HG03439 (cell line): ENCODE data around the gene PLEKHG3.
"Not testable (repeated sequence)": the region's sequence is repeated elsewhere in the genome, so short reads cannot be mapped to it uniquely, and the experiment has no call there.

Experiments
- ATAC-seq: cut with Tn5 transposase; IDR thresholded peaks from one replicate; pipeline ENCODE4 v1.9.1; 2021; ENCODE audit warnings: mild to moderate bottlenecking, moderate library complexity; ENCODE audit not compliant: unreplicated experiment

Gene PLEKHG3

DNA sequence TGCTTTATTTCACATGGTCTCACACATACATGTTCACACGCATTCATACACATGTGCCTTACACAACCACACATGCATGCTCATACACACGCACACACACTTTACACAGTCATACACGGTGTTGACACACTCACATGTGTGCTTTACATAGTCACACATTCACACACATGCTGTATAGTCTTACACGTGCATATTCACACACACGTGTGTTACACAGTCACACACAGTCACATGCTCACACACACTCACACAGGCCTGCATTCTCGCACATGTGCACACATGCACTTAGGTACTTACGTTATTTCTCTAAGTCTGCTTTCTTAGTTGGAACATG, 18.0 kb upstream of the PLEKHG3 start:
- no peak for ATAC-seq

DNA sequence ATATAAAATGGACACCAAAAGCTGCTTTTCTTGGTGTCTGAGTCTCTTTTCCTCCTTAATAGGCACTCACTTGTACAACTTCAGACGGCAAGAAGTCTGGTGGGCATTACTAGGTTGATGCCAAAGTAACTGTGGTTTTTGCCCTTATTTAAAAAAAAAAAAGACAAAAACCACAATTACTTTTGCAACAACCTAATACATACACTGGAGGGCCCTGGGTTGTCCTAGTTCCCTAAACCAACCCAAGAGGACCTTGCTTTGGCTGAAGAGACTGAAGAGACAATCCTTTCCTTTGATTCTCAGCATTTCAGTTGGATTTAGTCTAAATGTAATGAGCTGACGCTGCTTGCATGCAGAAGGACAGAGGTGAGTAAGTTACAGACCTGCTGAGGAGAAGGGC, 16.2 kb upstream of the PLEKHG3 start:
- ATAC-seq = no peak

DNA sequence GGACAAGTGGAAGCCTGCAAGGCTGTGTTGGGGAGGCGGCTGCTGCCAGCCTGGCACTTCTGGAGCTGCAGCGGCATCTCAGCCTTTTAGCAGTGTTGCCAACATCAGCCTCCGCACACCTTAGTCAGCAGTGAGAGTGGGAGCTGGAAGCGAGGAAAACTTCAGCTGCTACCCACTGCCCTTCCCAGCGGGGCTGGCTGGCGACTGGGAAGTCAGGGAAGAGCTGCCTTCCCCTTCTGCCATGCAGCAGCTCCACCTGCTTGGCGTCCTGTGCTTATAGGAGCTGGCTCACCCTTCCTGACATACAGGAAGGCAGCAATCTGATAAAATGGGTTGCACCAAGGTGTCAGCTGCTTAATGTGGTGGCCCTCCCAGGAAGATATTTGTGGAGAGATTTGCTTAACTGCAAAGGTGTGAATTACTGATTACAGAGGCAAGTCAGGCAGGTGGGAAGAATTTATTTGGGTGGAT, 15.4 kb upstream of the PLEKHG3 start:
- no peak for ATAC-seq

DNA sequence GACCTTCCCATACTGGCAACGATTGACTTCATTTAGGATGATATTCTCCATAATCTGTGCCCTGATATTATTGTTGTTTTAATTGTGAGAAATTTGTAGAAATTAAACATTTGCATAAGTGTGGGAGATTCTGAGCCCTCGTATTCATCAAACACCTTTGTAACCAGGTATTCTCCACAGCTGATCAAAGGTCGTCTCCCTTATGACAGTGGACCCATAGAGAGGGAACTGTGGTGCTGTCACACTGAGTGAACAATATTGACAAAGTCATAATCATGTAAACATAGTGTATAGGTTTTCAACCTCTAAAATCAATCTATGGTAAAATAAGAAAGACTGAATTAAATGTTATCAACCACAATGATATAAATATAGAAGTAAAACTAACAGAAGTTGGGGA, 14.9 kb upstream of the PLEKHG3 start:
- ATAC-seq = no peak

DNA sequence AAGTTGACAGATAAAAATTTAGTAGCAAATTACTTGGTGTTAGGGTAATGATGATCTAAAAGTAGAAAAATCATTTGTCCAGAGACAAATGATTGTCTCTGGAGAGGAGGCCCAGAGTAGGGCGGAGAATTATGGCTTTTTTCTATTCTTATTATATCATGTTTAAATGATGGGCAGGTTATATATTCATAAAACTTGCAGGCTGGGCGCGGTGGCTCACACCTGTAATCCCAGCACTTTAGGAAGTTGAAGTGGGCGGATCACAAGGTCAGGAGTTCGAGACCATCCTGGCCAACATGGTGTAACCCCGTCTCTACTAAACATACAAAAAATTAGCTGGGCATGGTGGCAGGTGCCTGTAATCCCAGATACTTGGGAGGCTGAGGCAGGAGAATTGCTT, 13.6 kb upstream of the PLEKHG3 start:
- ATAC-seq = not testable (repeated sequence)

DNA sequence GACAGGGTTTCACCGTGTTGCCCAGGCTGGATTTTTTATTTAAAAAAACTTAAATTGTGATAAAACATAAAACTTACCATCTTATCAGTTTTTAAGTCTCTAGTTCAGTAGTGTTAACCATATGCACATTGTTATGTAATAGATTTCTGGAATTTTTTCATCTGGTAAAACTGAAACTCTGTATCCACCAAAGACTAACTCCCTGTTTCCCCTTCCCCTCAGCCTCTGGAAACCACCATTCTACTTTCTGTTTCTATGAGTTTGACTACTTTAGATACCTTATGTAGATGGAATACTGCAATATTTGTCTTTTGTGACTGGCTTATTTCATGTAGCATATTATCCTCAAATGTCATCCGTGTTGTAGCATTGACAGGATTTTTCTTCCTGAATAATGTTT, 12.8 kb upstream of the PLEKHG3 start:
- ATAC-seq = no peak

DNA sequence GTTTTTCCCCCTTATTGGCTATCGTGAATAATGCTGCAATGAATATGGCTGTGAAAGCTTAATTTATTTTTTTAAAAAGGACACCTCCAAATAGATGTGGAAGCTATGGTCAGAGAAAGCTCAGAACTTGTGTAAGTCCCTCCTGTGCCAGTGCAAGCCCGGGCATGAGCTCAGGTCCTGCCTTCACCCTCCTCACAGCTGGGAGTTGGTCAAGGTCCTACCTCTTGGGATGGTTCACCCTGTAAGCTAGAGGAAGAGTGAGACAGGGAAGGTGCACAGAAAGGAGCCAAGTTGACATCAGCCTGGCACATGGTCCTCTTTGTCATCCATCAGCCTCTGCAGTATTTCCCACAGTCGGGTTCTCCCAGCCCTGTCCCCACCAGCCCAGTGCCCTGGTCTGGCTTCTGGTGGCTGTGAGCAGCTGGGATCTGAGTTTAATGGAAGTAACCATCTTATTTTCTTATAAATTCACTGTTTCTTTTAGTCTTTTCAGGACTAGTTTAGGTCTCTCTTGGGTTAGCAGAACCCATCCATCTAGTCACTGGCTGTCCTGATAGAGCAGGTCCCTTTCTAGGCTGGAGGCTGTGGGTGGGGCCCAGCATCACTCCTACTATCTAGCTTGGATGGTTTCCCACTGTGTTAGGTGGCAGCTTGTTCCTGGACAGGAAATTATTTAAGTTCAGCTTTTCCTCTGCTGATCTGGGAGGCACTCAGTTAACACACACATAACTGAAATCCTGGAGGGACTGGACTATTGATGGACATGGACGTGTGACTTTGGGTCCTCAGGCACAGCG, 11.8 kb upstream of the PLEKHG3 start:
- no peak for ATAC-seq

DNA sequence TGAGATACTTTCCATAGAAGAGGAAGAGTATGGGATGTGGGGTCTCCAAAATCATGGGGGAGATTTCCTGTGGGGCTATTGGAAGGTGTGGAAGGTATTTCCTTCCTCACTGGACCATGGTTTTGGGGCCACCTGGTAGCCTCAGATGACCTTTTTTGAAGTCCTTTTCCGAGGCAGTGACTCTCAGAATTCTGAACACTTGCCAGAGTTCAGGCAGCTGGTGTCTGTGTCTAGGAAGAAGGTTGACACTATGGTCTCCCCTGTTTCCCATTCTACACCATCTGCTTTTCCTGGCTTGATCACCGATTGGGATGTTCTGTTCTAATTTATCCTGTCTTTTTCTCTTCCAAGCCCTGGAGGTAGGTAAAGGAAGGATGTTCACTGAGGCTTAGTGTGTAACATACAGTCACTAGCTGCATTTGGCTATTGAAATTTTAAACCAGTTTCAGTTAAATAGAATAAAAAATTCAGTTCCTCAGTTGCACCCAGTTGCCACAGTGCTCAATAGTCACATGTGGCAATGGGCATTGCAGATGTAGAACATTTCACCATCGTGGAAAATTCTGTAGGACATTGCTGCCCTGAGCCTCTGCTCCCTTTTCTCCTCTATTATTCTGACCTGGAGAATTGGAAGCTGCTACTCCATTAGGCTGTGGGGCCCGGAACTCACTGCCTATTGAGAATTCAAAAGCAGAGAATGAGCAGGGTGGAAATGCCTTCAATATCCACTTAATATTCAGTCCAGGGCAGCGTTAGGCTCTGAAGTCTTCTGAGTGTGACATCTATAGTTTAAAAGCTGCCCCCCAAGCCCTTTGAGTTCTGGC, 11.0 kb upstream of the PLEKHG3 start:
- ATAC-seq = no peak

DNA sequence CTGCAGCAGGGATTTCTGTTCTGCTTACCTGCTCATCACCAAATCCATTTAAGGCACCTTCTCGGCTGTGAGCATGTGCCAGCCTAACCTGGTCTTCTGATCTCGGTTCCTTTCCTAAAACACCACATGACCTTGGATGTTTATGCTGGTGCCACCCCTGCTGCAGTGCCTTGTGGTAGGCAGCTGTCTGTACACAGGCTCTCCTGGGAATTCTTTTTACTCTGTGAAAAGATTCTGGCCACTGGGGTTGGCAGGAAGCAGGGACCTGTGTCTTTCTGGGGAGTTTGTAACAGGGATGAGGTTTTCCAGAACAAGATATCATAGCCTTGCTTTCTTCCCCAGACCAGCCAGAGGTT, 10.4 kb upstream of the PLEKHG3 start:
- no peak for ATAC-seq

DNA sequence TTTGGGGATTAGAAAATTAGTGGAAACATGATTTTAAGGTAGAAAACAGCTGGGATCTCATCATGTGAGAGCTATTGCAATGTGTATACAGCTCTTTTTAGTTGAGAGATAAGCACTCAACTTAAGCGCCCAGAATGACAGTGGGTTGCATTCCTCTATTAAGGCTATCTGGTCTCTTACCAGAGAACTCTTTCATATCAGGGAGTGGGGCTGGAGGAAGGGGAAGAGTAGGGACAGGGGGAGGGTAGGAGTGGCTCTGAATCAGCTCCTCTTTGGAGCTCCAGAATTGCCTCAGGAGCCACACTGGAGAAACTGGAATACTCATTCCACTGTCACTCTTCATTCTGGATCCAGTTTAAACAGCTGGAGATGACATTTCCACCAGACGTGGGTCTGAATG, 9.2 kb upstream of the PLEKHG3 start:
- no peak for ATAC-seq

DNA sequence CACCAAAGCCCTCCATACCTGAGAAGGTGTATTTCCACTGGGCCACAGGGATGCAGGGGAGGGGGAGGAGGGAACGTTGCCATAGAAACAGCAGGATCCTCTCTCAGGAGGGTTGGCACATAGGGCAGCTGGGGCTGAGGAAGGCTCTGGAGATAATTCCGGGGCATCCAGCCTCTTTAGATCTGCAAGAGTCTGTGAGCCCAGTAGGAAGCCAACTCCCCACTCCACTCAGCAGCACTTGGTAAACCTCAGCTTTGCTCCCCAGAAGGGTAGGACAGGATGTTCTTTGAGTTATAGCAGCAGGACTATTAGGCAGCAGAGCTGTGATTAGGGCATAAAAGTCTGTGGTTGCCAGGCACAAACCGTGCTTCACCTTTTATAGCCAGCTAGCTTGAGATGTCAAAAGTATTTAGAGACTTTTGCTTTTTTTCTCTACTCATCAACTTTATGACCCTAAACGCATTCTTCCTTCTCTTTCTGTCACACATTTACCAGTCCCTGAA, 7.8 kb upstream of the PLEKHG3 start:
- no peak for ATAC-seq

DNA sequence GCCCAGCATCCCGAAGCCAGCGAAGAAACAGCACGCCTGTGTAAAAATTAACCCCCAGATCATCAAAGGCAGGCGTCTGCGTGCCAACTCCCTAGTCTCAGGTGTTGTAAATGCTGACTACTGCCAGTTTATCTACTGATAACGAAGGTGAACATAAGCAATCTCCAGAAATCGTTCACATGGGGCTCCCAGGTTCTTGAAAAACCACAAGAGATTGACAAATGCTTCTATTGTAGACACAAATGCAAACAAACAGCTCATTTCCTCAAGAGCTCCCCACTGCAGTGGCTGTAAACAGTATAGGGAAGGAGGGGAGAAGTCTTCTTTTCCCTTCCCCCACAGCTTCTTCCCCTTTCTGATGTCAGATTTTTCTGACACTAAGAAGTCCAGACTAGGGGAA, 5.3 kb upstream of the PLEKHG3 start:
- ATAC-seq = no peak

DNA sequence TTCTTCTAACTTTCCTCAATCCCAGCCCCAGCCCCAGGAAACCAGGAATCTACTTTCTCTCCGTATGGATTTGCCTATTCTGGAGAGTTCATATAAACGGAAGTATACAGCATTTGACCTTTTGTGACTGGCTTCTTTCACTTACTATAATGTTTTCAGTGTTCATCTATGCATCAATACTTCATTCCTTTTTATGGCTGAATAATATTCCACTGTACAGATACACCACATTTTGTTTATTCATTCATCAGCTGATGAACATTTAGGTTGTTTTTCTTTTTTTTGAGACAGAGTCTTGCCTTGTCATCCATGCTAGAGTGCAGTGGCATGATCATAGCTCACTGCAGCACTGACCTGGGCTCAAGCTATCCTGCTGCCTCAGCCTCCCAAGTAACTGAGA, 3.9 kb upstream of the PLEKHG3 start:
- ATAC-seq = no peak

DNA sequence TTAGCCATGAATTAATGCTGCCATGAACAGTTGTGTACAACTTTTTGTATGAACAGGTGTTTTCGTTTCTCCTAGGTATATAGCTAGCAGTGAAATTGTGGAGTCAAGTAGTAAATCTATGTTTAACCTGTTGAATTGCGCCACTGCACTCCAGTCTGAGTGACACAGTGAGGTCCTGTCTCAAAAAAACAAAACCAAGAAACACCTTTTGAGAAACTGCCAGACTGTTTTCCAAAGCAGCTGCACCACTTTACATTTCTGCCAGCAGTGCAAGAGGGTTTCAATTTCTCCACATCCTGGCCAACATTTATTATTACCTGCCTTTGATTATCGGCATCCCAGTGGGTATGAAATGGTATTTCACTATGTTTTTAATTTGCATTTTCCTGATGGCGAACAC, 3.3 kb upstream of the PLEKHG3 start:
- ATAC-seq = no peak

DNA sequence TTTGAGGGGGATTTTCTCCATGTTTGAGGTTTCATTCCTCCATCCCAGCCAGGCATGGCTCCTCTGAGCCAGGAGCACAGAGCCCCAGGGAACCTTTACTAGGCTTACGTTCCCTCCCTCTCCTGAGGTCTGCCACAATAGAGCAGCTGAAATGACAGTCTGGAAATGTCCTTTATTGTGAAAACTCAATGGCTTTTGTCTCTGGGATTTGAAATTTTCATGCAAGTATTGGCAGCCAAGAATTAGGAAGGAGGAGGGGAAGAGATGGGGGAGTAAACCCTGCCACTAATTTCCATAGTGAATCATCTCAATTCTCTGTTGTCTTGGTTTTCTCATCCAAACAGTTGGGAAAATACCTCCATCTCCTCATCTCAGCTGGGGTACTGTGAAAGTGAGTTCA, 2.6 kb upstream of the PLEKHG3 start:
- ATAC-seq = no peak

DNA sequence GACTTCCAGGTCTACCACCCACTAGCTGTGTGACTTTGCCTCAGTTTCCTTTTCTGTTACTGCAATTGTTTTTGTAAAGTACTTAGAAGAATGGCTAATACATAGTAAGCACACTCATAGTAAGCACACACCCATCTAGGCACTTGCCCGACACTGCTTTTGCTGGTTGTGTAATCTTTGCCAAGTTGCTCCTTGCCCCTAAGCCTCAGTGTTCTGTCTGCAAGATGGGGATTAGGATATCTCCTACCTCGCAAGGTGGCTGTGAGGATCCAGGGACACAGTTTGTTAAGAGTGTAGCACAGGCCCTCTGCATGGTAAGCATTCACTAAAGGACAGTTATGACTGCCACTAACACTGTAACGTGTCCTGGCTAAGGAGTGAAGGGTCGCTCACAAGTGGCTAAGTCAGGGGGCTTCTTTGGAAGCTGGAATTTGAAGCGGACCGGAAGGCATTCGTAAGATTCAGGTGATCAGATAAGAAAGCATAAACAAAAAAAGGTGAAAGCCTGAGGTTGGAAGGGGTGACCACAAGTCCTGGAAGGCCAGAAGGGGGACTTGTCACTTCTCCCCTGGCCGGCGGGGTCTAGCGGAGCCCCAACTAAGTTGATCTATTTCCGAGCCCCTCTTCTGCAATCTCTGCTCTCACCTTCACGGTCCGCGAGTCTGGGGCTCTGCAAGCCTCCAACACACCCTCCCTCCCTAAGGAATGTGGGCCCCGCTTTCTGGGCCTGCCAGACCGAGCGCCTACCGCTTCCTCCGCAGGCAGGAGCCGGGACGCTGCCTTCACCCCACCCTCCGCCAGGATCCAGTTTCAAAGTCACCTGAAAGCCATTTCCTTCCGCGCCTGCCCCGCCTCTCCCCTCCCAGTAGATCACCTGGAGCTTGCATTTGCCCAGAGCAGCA, 1.5 kb upstream of the PLEKHG3 start:
- ATAC-seq = no peak

DNA sequence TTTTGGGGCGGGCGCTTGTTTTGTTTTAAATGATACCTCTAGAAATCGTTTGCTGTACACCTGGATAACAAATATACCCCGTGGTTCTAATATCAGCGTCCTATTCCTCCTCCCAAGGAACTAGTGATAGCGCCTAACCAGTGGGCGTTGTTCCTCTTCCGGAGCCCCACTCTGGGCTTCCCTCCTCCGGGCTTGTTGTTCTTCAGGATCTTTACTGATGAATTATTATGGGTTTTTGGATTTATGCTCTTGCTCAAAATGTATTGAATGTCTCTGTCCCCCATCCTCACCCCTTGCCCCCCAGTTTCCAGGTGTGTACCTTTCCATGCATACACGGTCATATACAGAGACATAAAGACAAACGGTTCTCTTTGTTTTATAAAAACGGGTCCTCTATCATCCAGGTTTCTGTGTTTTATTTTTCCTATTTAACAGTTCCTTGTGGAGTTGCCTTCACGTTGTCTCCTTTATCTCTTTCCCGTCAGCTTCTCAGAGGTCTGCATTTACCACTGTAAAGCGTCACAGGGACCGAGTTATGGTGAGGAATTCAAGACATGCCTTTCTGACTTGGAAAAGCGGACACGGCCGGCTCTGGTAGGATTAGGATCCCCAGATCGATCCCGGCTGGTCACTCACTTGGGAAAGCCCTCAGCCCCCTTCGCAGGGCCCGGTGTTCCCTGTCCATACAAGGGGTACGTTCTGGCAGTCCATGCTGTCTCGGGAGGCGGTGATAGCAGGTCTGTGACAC, 655 bp upstream of the PLEKHG3 start:
- no peak for ATAC-seq

DNA sequence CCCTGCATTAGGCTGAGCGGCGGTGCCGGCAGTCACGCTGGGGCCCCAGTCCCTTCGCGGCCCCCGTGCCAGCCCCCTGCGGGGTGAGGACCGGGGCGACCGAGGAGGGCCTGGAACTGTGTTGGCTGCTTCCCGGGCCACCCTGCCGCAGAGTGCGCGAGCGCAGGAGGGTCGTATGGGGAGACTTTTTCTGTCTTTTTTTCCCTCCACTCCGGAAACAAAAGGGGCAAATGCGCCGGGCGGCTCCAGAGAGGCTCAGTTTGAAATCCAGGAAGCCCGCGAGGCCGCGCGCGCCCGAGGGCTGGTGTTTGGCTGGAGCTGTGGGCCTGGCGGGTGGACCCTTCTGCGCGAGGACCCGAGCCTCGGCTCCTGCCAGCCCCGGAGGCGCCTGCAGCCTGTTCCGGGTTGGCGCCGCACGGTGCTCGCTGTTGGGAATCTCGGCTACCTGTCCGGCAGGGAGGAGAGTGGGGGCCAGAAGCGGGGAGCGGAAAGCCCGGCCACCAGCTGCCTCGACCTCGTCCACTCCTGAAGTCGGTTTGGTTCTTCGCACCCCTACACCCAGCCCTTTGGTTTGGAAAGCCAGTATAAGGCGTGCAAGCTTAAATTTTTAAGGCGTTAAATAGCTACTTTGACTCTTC, 638 bp downstream of the PLEKHG3 start:
- no peak for ATAC-seq

DNA sequence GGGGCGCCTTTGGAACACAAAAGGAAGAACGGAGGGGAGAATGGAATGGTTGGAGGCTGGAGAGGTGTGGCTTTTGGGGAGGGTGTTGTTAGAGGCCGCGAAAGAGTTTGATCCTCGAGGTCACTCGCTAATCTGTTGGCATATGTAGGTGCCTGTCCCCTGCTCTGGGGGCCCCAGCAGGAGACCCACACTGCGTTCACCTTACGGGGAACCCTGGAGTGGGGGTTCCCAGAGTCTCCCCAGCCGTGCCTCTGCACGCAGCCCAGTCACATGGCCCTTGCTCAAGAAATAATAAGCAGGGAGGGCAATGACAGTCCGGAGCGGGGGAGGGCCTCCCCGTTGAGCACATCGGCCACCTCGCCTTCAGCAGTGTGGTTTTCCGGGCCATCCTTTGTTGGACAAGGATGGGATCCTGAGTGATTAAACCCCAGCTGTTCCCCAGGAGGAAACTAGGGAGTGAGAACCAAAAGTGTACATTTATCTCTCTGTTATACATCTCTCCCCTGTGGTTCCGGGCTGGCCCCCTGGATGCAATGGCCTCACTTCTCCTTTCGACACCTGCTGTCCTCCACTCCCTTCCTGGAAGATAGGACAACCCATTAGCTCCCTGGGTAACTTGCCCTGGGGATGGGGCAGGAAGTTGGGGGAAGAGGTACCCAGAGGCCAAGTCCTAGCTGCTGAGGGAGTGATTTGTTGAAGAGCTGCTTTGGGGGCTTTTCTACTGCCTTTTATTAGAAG, 1.3 kb downstream of the PLEKHG3 start:
- no peak for ATAC-seq
